Endodermal cell (in vitro differentiated cells): Measurements from ENCODE around the gene EDDM13. TPM values are rescaled to one million over a fixed set of nuclear protein-coding genes. Genes with fewer than 3 reads are reported as not detected.

ENCODE experiments used
- DNase-seq: peaks from one replicate; pipeline ENCODE4 v3.0.0-alpha.2; 2017
- H3K27ac ChIP-seq: 2 replicates; pipeline ENCODE4 v1.5.1; 2013; ENCODE audit warnings: mild to moderate bottlenecking, low read depth, low read length, moderate library complexity
- H3K27me3 ChIP-seq: 2 replicates; pipeline ENCODE4 v1.6.1; 2013; ENCODE audit warnings: mild to moderate bottlenecking, low read length, moderate library complexity; ENCODE audit not compliant: insufficient read depth, control insufficient read depth, poor library complexity, severe bottlenecking
- H3K36me3 ChIP-seq: 2 replicates; pipeline ENCODE4 v1.7.0; 2013; ENCODE audit warnings: mild to moderate bottlenecking, low read length, moderate library complexity; ENCODE audit not compliant: control insufficient read depth, insufficient read depth
- H3K4me1 ChIP-seq: one replicate; pipeline ENCODE4 v1.7.0; 2013; ENCODE audit warnings: low read length; ENCODE audit not compliant: control insufficient read depth, insufficient read depth
- H3K4me3 ChIP-seq: 2 replicates; pipeline ENCODE4 v1.5.1; 2013; ENCODE audit warnings: mild to moderate bottlenecking, low read length, moderate library complexity
- H3K9ac ChIP-seq: 2 replicates; pipeline ENCODE4 v1.6.1; 2013; ENCODE audit warnings: mild to moderate bottlenecking, low read length, moderate library complexity; ENCODE audit not compliant: poor library complexity, severe bottlenecking; ENCODE audit errors: extremely low read depth
- H3K9me3 ChIP-seq: 2 replicates; pipeline ENCODE4 v1.6.1; 2013; ENCODE audit warnings: mild to moderate bottlenecking, low read length, moderate library complexity; ENCODE audit not compliant: control insufficient read depth
- H3K27ac Mint-ChIP-seq: 2 replicates; pipeline ENCODE4 v1.8.0; 2020; ENCODE audit warnings: mixed read lengths
- H3K27me3 Mint-ChIP-seq: 2 replicates; pipeline ENCODE4 v1.8.0; 2021; ENCODE audit warnings: mild to moderate bottlenecking, mixed read lengths; ENCODE audit not compliant: insufficient read depth
- H3K36me3 Mint-ChIP-seq: 2 replicates; pipeline ENCODE4 v1.8.0; 2020; ENCODE audit warnings: low read depth, mixed read lengths
- H3K4me1 Mint-ChIP-seq: 2 replicates; pipeline ENCODE4 v1.8.0; 2020; ENCODE audit warnings: mixed read lengths
- H3K4me3 Mint-ChIP-seq: 2 replicates; pipeline ENCODE4 v1.8.0; 2020; ENCODE audit warnings: mild to moderate bottlenecking, moderate library complexity, mixed read lengths
- H3K9me3 Mint-ChIP-seq: 2 replicates; pipeline ENCODE4 v1.8.0; 2020; ENCODE audit warnings: mild to moderate bottlenecking, mixed read lengths
- CTCF ChIP-seq: fragments of 200-600 bp; sonication (generic); conservative IDR thresholded peaks from 2 replicates; pipeline ENCODE4 v1.5.0; 2021; ENCODE audit warnings: antibody characterized with exemption, mild to moderate bottlenecking
- WGBS, 2 experiments: methylation state at CpG; one replicate each; pipeline versions ENCODE4 v1.1.5 to v1.1.7; 2013; ENCODE audit warnings: missing lambda C conversion rate in 2 of 2, mixed read lengths in 1 of 2; ENCODE audit not compliant: insufficient coverage in 1 of 2, insufficient read length in 1 of 2; 5-methylcytosine and 5-hydroxymethylcytosine counted together
- total RNA-seq, 2 donors: library from RNA; stranded (reverse); fragmentation: NEBNext Ultra II Directional in 1 of 2; extraction: Animal tissue kit (Norgen Biotek cat#: 25700) in 1 of 2; gene quantifications; 2 replicates in 1 of 2; 3 replicates in 1 of 2; pipeline ENCODE4 v1.2.1, GENCODE V29; 2021

The EDDM13 gene
- total RNA-seq, 2 donors from 2014 or later = not detected

DNA sequence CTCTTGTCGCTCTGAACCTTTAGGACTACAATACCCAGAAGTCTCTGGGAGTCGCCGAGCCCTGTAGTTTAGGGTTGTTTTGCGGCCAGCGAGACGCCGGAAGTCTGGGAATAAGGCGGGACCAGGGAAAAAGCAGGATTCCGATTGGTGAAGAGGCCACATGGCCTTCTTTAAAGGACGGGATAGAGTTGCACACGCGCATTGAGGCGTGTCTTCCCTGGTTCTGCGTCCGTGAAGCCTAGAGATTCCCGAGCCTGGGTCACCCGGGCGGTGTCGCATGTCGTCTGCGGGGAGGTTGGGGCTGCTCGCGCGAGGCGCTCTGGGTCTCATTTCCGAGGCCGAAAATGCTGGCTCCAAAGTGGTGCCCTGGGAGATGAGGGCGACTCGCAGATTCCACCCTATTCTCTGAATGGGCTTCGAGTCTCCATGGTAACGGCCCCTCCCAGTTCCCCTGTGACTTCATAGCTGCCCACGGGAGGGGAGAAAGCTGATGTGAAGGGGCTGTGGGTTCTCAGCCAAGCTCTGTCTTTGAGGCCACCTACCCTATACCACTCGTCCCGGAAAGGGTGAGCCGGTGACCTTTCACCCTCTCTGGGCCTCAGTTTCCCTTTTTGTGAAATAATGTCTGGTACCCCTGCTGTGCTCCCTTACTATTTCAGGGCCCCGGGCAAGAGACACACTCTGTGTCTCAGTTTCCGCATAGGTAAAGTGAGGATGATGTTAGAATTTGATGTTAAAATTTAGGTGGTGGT is 42.7 kb downstream of the EDDM13 start:
- H3K9me3 ChIP-seq = no peaks in the 10 kb centered on the region
- H3K9ac ChIP-seq = peak overlapping the region; percentile 92
- Mint-ChIP-seq H3K4me3 (peak overlapping the region; percentile 79), H3K27me3 (peaks cover 9% of the 10 kb centered on the region), H3K9me3 (peaks cover 1% of the 10 kb centered on the region), H3K36me3 (peaks cover 23% of the 10 kb centered on the region), H3K4me1 (peaks cover 12% of the 10 kb centered on the region), H3K27ac (peak overlapping the region; percentile 94)
- no peak for TF ChIP-seq CTCF
- peak overlapping the region; percentile 90 for H3K4me3 ChIP-seq
- H3K36me3 ChIP-seq = peaks cover 12% of the 10 kb centered on the region
- no peaks in the 10 kb centered on the region for H3K4me1 ChIP-seq
- H3K27ac ChIP-seq = peak overlapping the region; percentile 98
- WGBS, 2 experiments = 3 to 5% methylated on average over 26 to 35 of the region's 37 CpGs
- H3K27me3 ChIP-seq = no peaks in the 10 kb centered on the region
- DNase-seq = peak; percentile 97

- no peak overlapping the region for H3K9ac ChIP-seq
- WGBS, 2 experiments = 77 to 96% methylated on average over 3 to 5 of the region's 5 CpGs
- H3K27ac Mint-ChIP-seq = no peak overlapping the region
These were observed 44.2 kb downstream of the EDDM13 start for GRCh38 chr19:56316728-56317127.

DNA sequence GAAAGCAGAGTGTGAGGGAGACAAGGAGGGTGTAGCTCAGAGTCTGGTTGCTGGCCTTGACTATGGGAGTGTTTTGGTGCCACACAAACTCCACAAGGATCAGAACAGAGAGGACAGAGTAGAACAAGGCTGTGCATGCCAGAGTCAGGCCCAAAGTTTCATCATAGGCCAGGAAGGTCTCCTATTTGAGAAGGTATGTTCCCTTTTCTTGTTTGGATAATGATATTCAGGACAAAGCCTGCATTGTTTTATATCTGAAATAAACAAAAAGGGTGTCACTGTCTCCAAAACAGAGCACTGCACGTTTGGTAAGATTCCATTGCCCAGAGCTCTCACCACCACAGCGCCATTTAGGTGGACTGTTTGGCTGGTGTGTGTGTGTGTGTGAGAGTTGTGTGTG is 45.2 kb downstream of the EDDM13 start:
- H3K9ac ChIP-seq = no peak overlapping the region
- Mint-ChIP-seq H3K4me1 (peaks cover 15% of the 10 kb centered on the region), H3K4me3 (no peak overlapping the region), H3K36me3 (peaks cover 2% of the 10 kb centered on the region), H3K9me3 (no peaks in the 10 kb centered on the region), H3K27ac (no peak overlapping the region), H3K27me3 (peaks cover 21% of the 10 kb centered on the region)
- no peak for DNase-seq
- 68% methylated on average over 2 of the region's 2 CpGs; no CpG with 5 or more reads in 1 of the 2 experiments for WGBS, 2 experiments
- H3K4me3 ChIP-seq = no peak overlapping the region
- no peaks in the 10 kb centered on the region for H3K27me3 ChIP-seq
- H3K36me3 ChIP-seq = no peaks in the 10 kb centered on the region
- H3K27ac ChIP-seq = no peak overlapping the region
- H3K9me3 ChIP-seq = no peaks in the 10 kb centered on the region
- no peak for TF ChIP-seq CTCF
- H3K4me1 ChIP-seq = no peaks in the 10 kb centered on the region

More at GRCh38 chr19:56316728-56317127, 44.2 kb downstream of the EDDM13 start:
- H3K36me3 Mint-ChIP-seq = peaks cover 10% of the 10 kb centered on the region
- no peak overlapping the region for H3K4me3 Mint-ChIP-seq
- Histone ChIP-seq H3K9me3 (no peaks in the 10 kb centered on the region), H3K36me3 (peaks cover 3% of the 10 kb centered on the region), H3K4me3 (no peak overlapping the region), H3K27ac (no peak overlapping the region), H3K4me1 (no peaks in the 10 kb centered on the region), H3K27me3 (no peaks in the 10 kb centered on the region)
- DNase-seq = no peak
- H3K4me1 Mint-ChIP-seq = peaks cover 12% of the 10 kb centered on the region
- TF ChIP-seq CTCF = no peak
- no peaks in the 10 kb centered on the region for H3K9me3 Mint-ChIP-seq
- peaks cover 18% of the 10 kb centered on the region for H3K27me3 Mint-ChIP-seq
